Activated CD4-positive, CD25-positive, alpha-beta regulatory T cell (primary cell): ENCODE measurements around the gene S100A9.
"Not testable (repeated sequence)": the region's sequence is repeated elsewhere in the genome, so short reads cannot be mapped to it uniquely, and the experiment has no call there.

ENCODE experiments used
- DNase-seq, 4 experiments: peaks; one replicate each; lab custom pipeline; 2025; lab: John Stamatoyannopoulos, UW

Gene S100A9

GRCh38 chr1:153407274-153407673 lies 49.6 kb downstream of the S100A9 start:
- DNase-seq, result not testable (repeated sequence)
